Common myeloid progenitor, CD34-positive (primary cell): ENCODE measurements around the gene WLS.

ENCODE experiments used
- CTCF ChIA-PET: fragments of 350-600 bp; sonication (Branson Sonifier 250); formaldehyde crosslinking; loops from one replicate; lab custom pipeline; 2021; ENCODE audit warnings: antibody characterized with exemption; lab: Charles Lee
- POLR2A ChIA-PET: fragments of 350-600 bp; sonication (Branson Sonifier 250); formaldehyde crosslinking; loops from one replicate; lab custom pipeline; 2021; ENCODE audit warnings: antibody characterized with exemption; lab: Charles Lee
- DNase-seq, 3 donors: peaks; one replicate each; pipeline versions ENCODE4 v3.0.0 to v3.0.0-alpha.2; 2013
- H3K27ac ChIP-seq, 2 experiments: 1 replicate in 1 of 2; 2 replicates in 1 of 2; pipeline ENCODE4 v1.7.0; 2013; ENCODE audit warnings: inconsistent platforms in 2 of 2, low read length in 2 of 2, mild to moderate bottlenecking in 2 of 2, low read depth in 1 of 2, moderate library complexity in 1 of 2; ENCODE audit not compliant: severe bottlenecking in 2 of 2, insufficient read depth in 1 of 2, poor library complexity in 1 of 2
- H3K27me3 ChIP-seq, 5 experiments: replicated peaks in 2 of 5; 1 replicate in 3 of 5; 2 replicates in 2 of 5; pipeline versions ENCODE4 v1.6.1 to v1.7.0; 2013; ENCODE audit warnings: low read length in 4 of 5, mild to moderate bottlenecking in 2 of 5, moderate library complexity in 2 of 5, inconsistent platforms in 1 of 5; ENCODE audit not compliant: insufficient read depth in 5 of 5, control insufficient read depth in 4 of 5
- H3K36me3 ChIP-seq, 4 experiments: 1 replicate in 2 of 4; 2 replicates in 2 of 4; pipeline versions ENCODE4 v1.6.1 to v1.7.0; 2013; ENCODE audit warnings: low read length in 3 of 4, control low read depth in 1 of 4, mild to moderate bottlenecking in 1 of 4; ENCODE audit not compliant: control insufficient read depth in 4 of 4, insufficient read depth in 4 of 4
- H3K4me1 ChIP-seq, 4 experiments: 1 replicate in 3 of 4; 2 replicates in 1 of 4; pipeline versions ENCODE4 v1.6.1 to v1.7.1; 2013; ENCODE audit warnings: low read length in 3 of 4, mild to moderate bottlenecking in 3 of 4, control low read depth in 1 of 4, inconsistent platforms in 1 of 4, moderate library complexity in 1 of 4; ENCODE audit not compliant: control insufficient read depth in 4 of 4, insufficient read depth in 4 of 4; ENCODE audit errors: control extremely low read depth in 1 of 4
- H3K4me3 ChIP-seq, 7 experiments: 1 replicate in 4 of 7; 2 replicates in 3 of 7; pipeline versions ENCODE4 v1.5.1 to v1.7.0; 2013; ENCODE audit warnings: mild to moderate bottlenecking in 7 of 7, low read length in 6 of 7, moderate library complexity in 6 of 7, inconsistent platforms in 2 of 7, low read depth in 2 of 7, control low read depth in 1 of 7; ENCODE audit not compliant: insufficient read depth in 4 of 7, control insufficient read depth in 1 of 7; ENCODE audit errors: extremely low read depth in 1 of 7
- H3K9me3 ChIP-seq, 5 experiments: 1 replicate in 4 of 5; 2 replicates in 1 of 5; pipeline versions ENCODE4 v1.6.1 to v1.7.1; 2013; ENCODE audit warnings: low read length in 4 of 5, mild to moderate bottlenecking in 2 of 5, inconsistent platforms in 1 of 5, low read depth in 1 of 5, moderate library complexity in 1 of 5; ENCODE audit not compliant: control insufficient read depth in 4 of 5, insufficient read depth in 2 of 5; ENCODE audit errors: control extremely low read depth in 1 of 5
- WGBS: methylation state at CpG from one replicate; pipeline ENCODE4 v1.1.5; 2013; ENCODE audit not compliant: insufficient coverage; 5-methylcytosine and 5-hydroxymethylcytosine counted together

Gene WLS

GRCh38 chr1:68188060-68188538 lies 44.2 kb downstream of the WLS start:
- CTCF ChIA-PET = no interaction called here
- POLR2A ChIA-PET = no interaction called here

GRCh38 chr1:68185743-68186142 lies 46.6 kb downstream of the WLS start:
- ChIA-PET POLR2A (no interaction called here), CTCF (interaction anchor here (0.7 kb wide), 1 partner anchor 9 kb away, joined by 3 read pairs; no protein-coding TSS in a partner anchor)
- DNase-seq = no peak
- no peak overlapping the region for H3K27ac ChIP-seq
- no peaks in the 10 kb centered on the region for H3K4me1 ChIP-seq
- H3K36me3 ChIP-seq = no peaks in the 10 kb centered on the region
- H3K4me3 ChIP-seq = no peak overlapping the region
- peaks cover 0 to 2% (median 0%) of the 10 kb centered on the region in 5 experiments for H3K9me3 ChIP-seq
- 82% methylated on average over 2 of the region's 2 CpGs for WGBS
- H3K27me3 ChIP-seq = peaks cover 0 to 2% (median 0%) of the 10 kb centered on the region in 5 experiments

More at GRCh38 chr1:68188060-68188538, 44.2 kb downstream of the WLS start:
- no peak overlapping the region for H3K27ac ChIP-seq
- no peaks in the 10 kb centered on the region for H3K36me3 ChIP-seq
- no peaks in the 10 kb centered on the region for H3K4me1 ChIP-seq
- H3K27me3 ChIP-seq = peaks cover 0 to 2% (median 0%) of the 10 kb centered on the region in 5 experiments
- H3K9me3 ChIP-seq = peaks cover 0 to 2% (median 0%) of the 10 kb centered on the region in 5 experiments
- no peak overlapping the region for H3K4me3 ChIP-seq
- no peak for DNase-seq
- no CpG with 5 or more reads among the region's 3 CpGs for WGBS

- H3K4me3 ChIP-seq = no peak overlapping the region
- H3K4me1 ChIP-seq = no peaks in the 10 kb centered on the region
- ChIA-PET POLR2A (no interaction called here), CTCF (no interaction called here)
- 92% methylated on average over 2 of the region's 2 CpGs for WGBS
- peaks cover 0 to 2% (median 0%) of the 10 kb centered on the region in 5 experiments for H3K27me3 ChIP-seq
- no peak overlapping the region for H3K27ac ChIP-seq
- no peaks in the 10 kb centered on the region for H3K9me3 ChIP-seq
- no peak for DNase-seq
- no peaks in the 10 kb centered on the region for H3K36me3 ChIP-seq
These were observed 48.4 kb downstream of the WLS start for GRCh38 chr1:68183895-68184294.

GRCh38 chr1:68181165-68181556 lies 51.2 kb downstream of the WLS start:
- no CpG with 5 or more reads among the region's 1 CpG for WGBS
- ChIA-PET POLR2A (no interaction called here), CTCF (no interaction called here)
- Histone ChIP-seq H3K27me3 (no peaks in the 10 kb centered on the region), H3K27ac (no peak overlapping the region), H3K4me1 (no peaks in the 10 kb centered on the region), H3K4me3 (no peak overlapping the region), H3K9me3 (no peaks in the 10 kb centered on the region), H3K36me3 (no peaks in the 10 kb centered on the region)
- no peak for DNase-seq

DNA sequence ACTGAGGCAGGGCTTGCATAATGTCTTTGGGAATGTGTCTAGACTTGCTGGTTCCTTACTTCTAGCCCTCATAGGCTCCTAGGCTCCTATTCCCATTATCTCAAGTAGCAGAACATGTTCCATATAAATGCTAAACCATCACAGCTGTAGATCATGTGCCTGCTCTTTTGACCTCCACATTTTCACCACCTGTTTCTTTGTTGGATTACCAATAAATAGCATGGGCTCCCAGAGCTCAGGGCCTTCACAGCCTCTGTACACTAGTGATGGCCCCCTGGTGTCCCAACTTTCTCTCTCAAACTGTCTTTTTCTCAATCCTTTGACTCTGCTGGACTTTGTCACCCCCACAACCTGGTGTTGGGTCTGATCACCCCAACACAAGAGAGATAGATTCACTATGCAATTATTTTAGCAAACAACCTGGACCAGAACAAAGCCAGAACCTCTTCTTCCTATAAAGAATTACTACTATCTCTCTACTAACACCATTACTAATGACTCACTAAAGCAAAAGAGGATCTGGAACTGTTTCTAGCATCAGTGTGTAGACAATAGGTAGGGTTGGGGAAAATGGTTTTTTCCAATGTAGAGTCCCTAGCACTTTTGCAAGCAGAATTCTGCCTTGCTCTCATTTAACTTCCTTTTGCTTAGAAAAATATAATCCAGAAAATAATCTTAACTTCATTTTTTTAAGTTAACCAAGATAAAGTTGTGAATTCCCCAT lies 51.7 kb downstream of the WLS start:
- H3K27me3 ChIP-seq = peaks cover 0 to under 1% (median 0%) of the 10 kb centered on the region in 5 experiments
- ChIA-PET POLR2A (no interaction called here), CTCF (no interaction called here)
- no peaks in the 10 kb centered on the region for H3K36me3 ChIP-seq
- H3K27ac ChIP-seq = no peak overlapping the region
- H3K4me1 ChIP-seq = no peaks in the 10 kb centered on the region
- DNase-seq = no peak
- no peak overlapping the region for H3K4me3 ChIP-seq
- H3K9me3 ChIP-seq = no peaks in the 10 kb centered on the region

- Histone ChIP-seq H3K36me3 (no peaks in the 10 kb centered on the region), H3K27ac (no peak overlapping the region), H3K9me3 (no peaks in the 10 kb centered on the region), H3K4me1 (no peaks in the 10 kb centered on the region), H3K27me3 (peaks cover 0 to 2% (median 0%) of the 10 kb centered on the region in 5 experiments), H3K4me3 (no peak overlapping the region)
- POLR2A ChIA-PET = no interaction called here
- DNase-seq = no peak
- CTCF ChIA-PET = no interaction called here
- WGBS = 100% methylated on average over 4 of the region's 4 CpGs
These were observed 53.4 kb downstream of the WLS start for GRCh38 chr1:68178821-68179490.
